NCI-H2081 treated with DMSO at 0.1 percent for 48 hours (cell line): Measurements from ENCODE around the gene RGPD8.

Source experiments
- DNase-seq: peaks from one replicate; lab custom pipeline; 2025; lab: John Stamatoyannopoulos, UW

RGPD8 gene

GRCh38 chr2:112335600-112335999, 97.8 kb downstream of the RGPD8 start:
- DNase-seq = no peak

- no peak for DNase-seq
Observed at GRCh38 chr2:112332123-112332696, 101.2 kb downstream of the RGPD8 start.

- no peak for DNase-seq
Observed at GRCh38 chr2:112322919-112323318, 110.5 kb downstream of the RGPD8 start.

- no peak for DNase-seq
Observed at GRCh38 chr2:112321375-112322320, 111.8 kb downstream of the RGPD8 start.
